KMS-11 (cell line): ENCODE measurements around the gene THUMPD1.
"Not testable (repeated sequence)": the region's sequence is repeated elsewhere in the genome, so short reads cannot be mapped to it uniquely, and the experiment has no call there.

Source experiments
- H2AFZ ChIP-seq: fragments of 200-600 bp; sonication (generic); 2 replicates; pipeline ENCODE4 v1.6.1; 2016; ENCODE audit warnings: antibody characterized with exemption, mixed run types, low read depth
- H3K27ac ChIP-seq: fragments of 200-600 bp; sonication (generic); 2 replicates; pipeline ENCODE4 v1.6.1; 2016; ENCODE audit warnings: mild to moderate bottlenecking, mixed run types
- H3K27me3 ChIP-seq: fragments of 200-600 bp; sonication (generic); 2 replicates; pipeline ENCODE4 v1.6.1; 2017; ENCODE audit warnings: mild to moderate bottlenecking, low read depth, mixed run types, moderate library complexity; ENCODE audit not compliant: insufficient read depth
- H3K36me3 ChIP-seq: fragments of 200-600 bp; sonication (generic); 2 replicates; pipeline ENCODE4 v1.6.1; 2017; ENCODE audit warnings: mild to moderate bottlenecking, mixed run types; ENCODE audit not compliant: insufficient read depth
- H3K4me1 ChIP-seq: fragments of 200-600 bp; sonication (generic); 2 replicates; pipeline ENCODE4 v1.6.1; 2016; ENCODE audit warnings: mild to moderate bottlenecking, low read depth, mixed run types; ENCODE audit not compliant: poor library complexity, severe bottlenecking
- H3K4me2 ChIP-seq: fragments of 200-600 bp; sonication (generic); 2 replicates; pipeline ENCODE4 v1.7.0; 2016; ENCODE audit warnings: mild to moderate bottlenecking, mixed run types
- H3K4me3 ChIP-seq: fragments of 200-600 bp; sonication (generic); IDR thresholded peaks from 2 replicates; pipeline ENCODE4 v1.6.1; 2017; ENCODE audit warnings: low read depth, low read length, mixed read lengths; ENCODE audit not compliant: insufficient read depth
- H3K79me2 ChIP-seq: fragments of 200-600 bp; sonication (generic); 2 replicates; pipeline ENCODE4 v1.6.1; 2016; ENCODE audit warnings: low read depth, mixed run types; ENCODE audit not compliant: insufficient read depth
- H3K9ac ChIP-seq: fragments of 200-600 bp; sonication (generic); 2 replicates; pipeline ENCODE4 v1.6.1; 2016; ENCODE audit warnings: mild to moderate bottlenecking, mixed run types
- H4K20me1 ChIP-seq: fragments of 200-600 bp; sonication (generic); 2 replicates; pipeline ENCODE4 v1.6.1; 2016; ENCODE audit warnings: mild to moderate bottlenecking, mixed run types; ENCODE audit not compliant: insufficient read depth
- TF ChIP-seq, protein P1 (sequence below): fragments of 200-600 bp; sonication (generic); conservative IDR thresholded peaks from 2 replicates; pipeline ENCODE4 v1.6.1; 2017; ENCODE audit warnings: low read depth, mild to moderate bottlenecking, antibody characterized with exemption, low read length, moderate library complexity, mixed read lengths

THUMPD1 gene

DNA sequence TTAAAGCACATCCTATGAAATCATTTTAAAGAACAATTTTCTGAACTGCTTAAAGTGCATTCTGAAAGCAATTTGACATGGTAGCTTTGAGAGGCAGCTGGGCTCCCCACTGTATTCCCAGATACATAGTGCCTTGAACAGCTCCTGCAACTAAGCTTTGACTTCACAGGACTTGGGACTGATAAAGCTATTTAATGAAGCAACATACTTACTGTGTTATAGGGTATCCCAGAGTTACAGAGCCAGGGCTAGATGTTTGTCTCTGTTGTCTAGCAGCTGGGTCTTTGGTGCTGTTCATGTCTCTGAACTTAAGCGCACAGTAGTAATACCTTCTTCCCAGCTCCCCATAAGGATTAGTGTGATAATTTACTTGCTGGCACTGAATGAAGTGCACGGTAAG, 45.0 kb downstream of the THUMPD1 start:
- no peak overlapping the region for H3K4me3 ChIP-seq
- H3K4me2 ChIP-seq, result no peak overlapping the region
- no peaks in the 10 kb centered on the region for H4K20me1 ChIP-seq
- H2AFZ ChIP-seq, result no peak overlapping the region
- H3K79me2 ChIP-seq, result no peaks in the 10 kb centered on the region
- no peaks in the 10 kb centered on the region for H3K27me3 ChIP-seq
- no peaks in the 10 kb centered on the region for H3K4me1 ChIP-seq
- no peak overlapping the region for H3K27ac ChIP-seq
- TF ChIP-seq, protein P1, sequence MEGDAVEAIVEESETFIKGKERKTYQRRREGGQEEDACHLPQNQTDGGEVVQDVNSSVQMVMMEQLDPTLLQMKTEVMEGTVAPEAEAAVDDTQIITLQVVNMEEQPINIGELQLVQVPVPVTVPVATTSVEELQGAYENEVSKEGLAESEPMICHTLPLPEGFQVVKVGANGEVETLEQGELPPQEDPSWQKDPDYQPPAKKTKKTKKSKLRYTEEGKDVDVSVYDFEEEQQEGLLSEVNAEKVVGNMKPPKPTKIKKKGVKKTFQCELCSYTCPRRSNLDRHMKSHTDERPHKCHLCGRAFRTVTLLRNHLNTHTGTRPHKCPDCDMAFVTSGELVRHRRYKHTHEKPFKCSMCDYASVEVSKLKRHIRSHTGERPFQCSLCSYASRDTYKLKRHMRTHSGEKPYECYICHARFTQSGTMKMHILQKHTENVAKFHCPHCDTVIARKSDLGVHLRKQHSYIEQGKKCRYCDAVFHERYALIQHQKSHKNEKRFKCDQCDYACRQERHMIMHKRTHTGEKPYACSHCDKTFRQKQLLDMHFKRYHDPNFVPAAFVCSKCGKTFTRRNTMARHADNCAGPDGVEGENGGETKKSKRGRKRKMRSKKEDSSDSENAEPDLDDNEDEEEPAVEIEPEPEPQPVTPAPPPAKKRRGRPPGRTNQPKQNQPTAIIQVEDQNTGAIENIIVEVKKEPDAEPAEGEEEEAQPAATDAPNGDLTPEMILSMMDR, result no peak
- H3K36me3 ChIP-seq, result no peaks in the 10 kb centered on the region
- no peak overlapping the region for H3K9ac ChIP-seq

DNA sequence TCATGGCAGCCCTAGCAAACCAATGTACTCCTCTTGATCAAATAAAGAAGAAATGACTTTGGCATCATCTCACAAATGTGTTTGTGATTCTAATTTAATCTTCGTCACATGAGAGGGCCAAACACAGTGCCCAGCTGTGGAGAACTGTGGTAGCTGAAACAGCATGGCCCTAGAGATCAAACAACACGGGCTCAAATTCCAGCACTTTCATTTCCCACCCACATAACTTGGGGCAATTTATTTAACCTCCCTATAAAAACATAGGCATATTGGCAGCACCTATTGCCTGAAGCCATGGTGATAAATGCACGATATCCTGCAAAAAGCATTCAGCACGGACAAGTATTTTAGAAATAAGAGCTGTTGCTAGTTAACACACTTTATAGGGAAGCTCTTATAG, 46.6 kb downstream of the THUMPD1 start:
- Histone ChIP-seq H3K4me2 (no peak overlapping the region), H3K79me2 (no peaks in the 10 kb centered on the region), H3K27me3 (no peaks in the 10 kb centered on the region), H3K36me3 (no peaks in the 10 kb centered on the region), H3K4me3 (no peak overlapping the region), H2AFZ (no peak overlapping the region), H4K20me1 (no peaks in the 10 kb centered on the region), H3K9ac (no peak overlapping the region), H3K4me1 (no peaks in the 10 kb centered on the region), H3K27ac (no peak overlapping the region)
- TF ChIP-seq, protein P1, result no peak

DNA sequence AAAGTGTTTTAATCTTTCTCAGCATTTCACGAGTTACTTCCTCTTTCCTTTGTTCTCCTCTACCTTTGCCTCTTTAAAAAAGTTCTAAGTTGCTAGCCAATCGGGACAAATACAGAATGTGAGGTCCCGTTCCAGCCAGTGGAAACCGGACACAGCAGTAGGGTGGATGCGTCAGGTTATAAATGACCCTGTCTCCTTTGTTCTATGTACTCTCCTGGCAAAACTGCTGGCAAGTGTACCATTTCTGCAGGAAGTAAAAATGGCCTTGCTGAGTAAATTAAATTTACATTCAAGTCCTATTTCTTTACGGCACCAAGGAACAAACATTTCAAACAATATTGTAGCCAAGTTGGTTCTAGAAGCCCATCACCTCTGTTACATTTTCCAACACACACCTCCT, 47.5 kb downstream of the THUMPD1 start:
- not testable (repeated sequence) for H3K79me2 ChIP-seq, H3K27me3 ChIP-seq, H2AFZ ChIP-seq, H3K36me3 ChIP-seq, H4K20me1 ChIP-seq, H3K4me3 ChIP-seq, H3K4me2 ChIP-seq, H3K4me1 ChIP-seq, H3K9ac ChIP-seq, H3K27ac ChIP-seq

DNA sequence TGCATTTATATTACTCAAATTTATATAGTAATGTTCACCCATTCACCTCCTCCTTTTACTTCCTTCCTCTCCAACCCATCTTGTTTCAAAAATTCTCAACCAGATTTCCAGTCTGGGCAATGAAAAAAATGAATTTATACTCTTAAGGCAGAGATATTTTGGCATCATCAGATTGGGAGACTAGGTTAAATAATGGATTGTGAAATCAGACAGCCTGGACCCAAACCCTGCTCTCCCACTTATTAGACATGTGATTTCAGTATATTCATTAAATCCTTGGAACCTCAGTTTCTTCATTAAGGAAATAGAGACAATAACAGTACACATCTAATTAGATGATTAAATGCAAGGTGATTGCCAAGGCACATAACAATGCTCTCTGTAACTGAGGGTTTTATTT, 52.0 kb downstream of the THUMPD1 start:
- H3K79me2 ChIP-seq, result no peaks in the 10 kb centered on the region
- H3K4me2 ChIP-seq, result no peak overlapping the region
- H4K20me1 ChIP-seq, result no peaks in the 10 kb centered on the region
- H2AFZ ChIP-seq, result no peak overlapping the region
- TF ChIP-seq, protein P1, result no peak
- no peaks in the 10 kb centered on the region for H3K4me1 ChIP-seq
- H3K36me3 ChIP-seq, result no peaks in the 10 kb centered on the region
- no peaks in the 10 kb centered on the region for H3K27me3 ChIP-seq
- H3K27ac ChIP-seq, result no peak overlapping the region
- H3K4me3 ChIP-seq, result no peak overlapping the region
- H3K9ac ChIP-seq, result no peak overlapping the region

DNA sequence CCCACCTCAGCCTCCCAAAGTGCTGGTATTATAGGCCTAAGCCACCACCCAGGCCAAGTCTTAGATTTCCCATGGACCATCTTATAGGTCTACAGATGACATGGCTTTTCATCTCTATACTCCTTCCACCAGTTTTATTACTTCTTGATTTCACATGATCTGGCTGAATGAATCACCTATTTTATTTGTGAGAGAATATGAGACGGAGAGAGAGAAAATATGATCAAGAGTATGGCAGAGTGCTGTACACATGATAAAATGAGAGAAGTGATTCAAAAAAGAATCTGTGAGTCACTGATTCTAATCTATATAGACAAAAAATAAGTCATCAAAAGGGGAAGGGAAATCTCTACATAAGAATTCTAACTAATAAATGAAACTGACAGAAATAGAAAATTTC, 57.8 kb downstream of the THUMPD1 start:
- H3K79me2 ChIP-seq, result no peaks in the 10 kb centered on the region
- TF ChIP-seq, protein P1, result no peak
- H2AFZ ChIP-seq, result no peak overlapping the region
- no peaks in the 10 kb centered on the region for H4K20me1 ChIP-seq
- no peaks in the 10 kb centered on the region for H3K4me1 ChIP-seq
- no peaks in the 10 kb centered on the region for H3K36me3 ChIP-seq
- H3K9ac ChIP-seq, result no peak overlapping the region
- H3K4me2 ChIP-seq, result no peak overlapping the region
- no peak overlapping the region for H3K27ac ChIP-seq
- no peak overlapping the region for H3K4me3 ChIP-seq
- H3K27me3 ChIP-seq, result no peaks in the 10 kb centered on the region
